H9 (cell line): ENCODE measurements around the gene IZUMO4. TPM values are rescaled to one million over a fixed set of nuclear protein-coding genes. Genes with fewer than 3 reads are reported as not detected.

Source experiments
- DNase-seq: peaks from one replicate; pipeline ENCODE4 v3.0.0-alpha.2; 2017
- H2AFZ ChIP-seq: one replicate; pipeline ENCODE4 v1.6.1; 2013; ENCODE audit warnings: mild to moderate bottlenecking, low read length, control low read depth, moderate library complexity
- H2AK5ac ChIP-seq: 2 replicates; pipeline ENCODE4 v1.6.1; 2013; ENCODE audit warnings: low read length, control low read depth, mixed read lengths; ENCODE audit not compliant: insufficient read length
- H2BK120ac ChIP-seq: one replicate; pipeline ENCODE4 v1.6.1; 2013; ENCODE audit warnings: low read depth, mild to moderate bottlenecking, low read length, control low read depth, inconsistent platforms; ENCODE audit not compliant: poor library complexity, severe bottlenecking
- H2BK12ac ChIP-seq: 2 replicates; pipeline ENCODE4 v1.6.1; 2013; ENCODE audit warnings: low read length, control low read depth, mixed read lengths, low read depth; ENCODE audit not compliant: insufficient read length
- H2BK15ac ChIP-seq: 2 replicates; pipeline ENCODE4 v1.6.1; 2013; ENCODE audit warnings: low read depth, low read length, control low read depth
- H2BK20ac ChIP-seq: one replicate; pipeline ENCODE4 v1.6.1; 2013; ENCODE audit warnings: low read depth, mild to moderate bottlenecking, low read length, control low read depth, inconsistent platforms; ENCODE audit not compliant: poor library complexity, severe bottlenecking
- H2BK5ac ChIP-seq: 2 replicates; pipeline ENCODE4 v1.6.1; 2013; ENCODE audit warnings: low read length, control low read depth, mixed read lengths; ENCODE audit not compliant: insufficient read length
- H3K14ac ChIP-seq: 2 replicates; pipeline ENCODE4 v1.6.1; 2013; ENCODE audit warnings: low read length, control low read depth; ENCODE audit not compliant: insufficient read depth
- H3K18ac ChIP-seq: 2 replicates; pipeline ENCODE4 v1.6.1; 2013; ENCODE audit warnings: low read depth, mild to moderate bottlenecking, mixed read lengths, low read length, control low read depth; ENCODE audit not compliant: insufficient read length
- H3K23ac ChIP-seq: 2 replicates; pipeline ENCODE4 v1.6.1; 2013; ENCODE audit warnings: low read length, control low read depth, mixed read lengths, low read depth; ENCODE audit not compliant: insufficient read length
- H3K23me2 ChIP-seq: 2 replicates; pipeline ENCODE4 v1.6.1; 2013; ENCODE audit warnings: low read depth, mild to moderate bottlenecking, mixed read lengths, low read length, control low read depth; ENCODE audit not compliant: insufficient read length, poor library complexity, severe bottlenecking
- H3K27ac ChIP-seq: 2 replicates; pipeline ENCODE4 v1.5.1; 2013; ENCODE audit warnings: low read length, control low read depth, mixed read lengths, low read depth; ENCODE audit not compliant: insufficient read length
- H3K27me3 ChIP-seq: 2 replicates; pipeline ENCODE4 v1.6.1; 2013; ENCODE audit warnings: low read length, control low read depth, inconsistent platforms; ENCODE audit not compliant: insufficient read depth
- H3K4ac ChIP-seq: 2 replicates; pipeline ENCODE4 v1.6.1; 2013; ENCODE audit warnings: low read depth, mild to moderate bottlenecking, control low read depth, inconsistent platforms, low read length, moderate library complexity
- H3K4me1 ChIP-seq: 2 replicates; pipeline ENCODE4 v1.6.1; 2013; ENCODE audit warnings: low read length, control low read depth, inconsistent platforms; ENCODE audit not compliant: insufficient read depth
- H3K4me2 ChIP-seq: 2 replicates; pipeline ENCODE4 v1.6.1; 2013; ENCODE audit warnings: low read length, control low read depth, mixed read lengths; ENCODE audit not compliant: insufficient read length, insufficient read depth
- H3K56ac ChIP-seq: 2 replicates; pipeline ENCODE4 v1.6.1; 2013; ENCODE audit warnings: low read depth, mild to moderate bottlenecking, mixed read lengths, low read length, control low read depth; ENCODE audit not compliant: insufficient read length
- H3K79me1 ChIP-seq: 2 replicates; pipeline ENCODE4 v1.6.1; 2013; ENCODE audit warnings: low read depth, mild to moderate bottlenecking, moderate library complexity, low read length, control low read depth, inconsistent platforms; ENCODE audit not compliant: insufficient read depth, poor library complexity, severe bottlenecking
- H3K79me2 ChIP-seq: 2 replicates; pipeline ENCODE4 v1.6.1; 2013; ENCODE audit warnings: low read length, control low read depth, inconsistent platforms; ENCODE audit not compliant: insufficient read depth
- H3K9ac ChIP-seq: 2 replicates; pipeline ENCODE4 v1.6.1; 2013; ENCODE audit warnings: low read length, control low read depth, mixed read lengths; ENCODE audit not compliant: insufficient read length; ENCODE audit errors: extremely low read depth
- H3K9me3 ChIP-seq: one replicate; pipeline ENCODE4 v1.6.1; 2013; ENCODE audit warnings: low read depth, low read length, inconsistent platforms; ENCODE audit not compliant: control insufficient read depth
- H3T11ph ChIP-seq: one replicate; pipeline ENCODE4 v1.6.1; 2013; ENCODE audit warnings: mild to moderate bottlenecking, low read length, control low read depth, inconsistent platforms
- H4K20me1 ChIP-seq: one replicate; pipeline ENCODE4 v1.6.1; 2013; ENCODE audit not compliant: control insufficient read depth, insufficient read length, insufficient read depth
- H4K5ac ChIP-seq: 2 replicates; pipeline ENCODE4 v1.6.1; 2013; ENCODE audit warnings: low read depth, mild to moderate bottlenecking, mixed read lengths, low read length, control low read depth; ENCODE audit not compliant: insufficient read length
- H4K8ac ChIP-seq: replicated peaks from 2 replicates; pipeline ENCODE4 v1.6.1; 2013; ENCODE audit warnings: low read length, control low read depth, mixed read lengths, low read depth; ENCODE audit not compliant: insufficient read length
- H4K91ac ChIP-seq: 2 replicates; pipeline ENCODE4 v1.6.1; 2013; ENCODE audit warnings: low read depth, mild to moderate bottlenecking, moderate library complexity, mixed read lengths, low read length, control low read depth; ENCODE audit not compliant: insufficient read length
- H3K27ac Mint-ChIP-seq, 3 experiments: 2 replicates in 2 of 3; 3 replicates in 1 of 3; pipeline ENCODE4 v1.8.0; 2020 to 2021; ENCODE audit warnings: mixed read lengths in 3 of 3, mild to moderate bottlenecking in 1 of 3, moderate library complexity in 1 of 3
- H3K27me3 Mint-ChIP-seq: 2 replicates; pipeline ENCODE4 v1.8.0; 2021; ENCODE audit warnings: low read depth, mild to moderate bottlenecking, moderate library complexity, mixed read lengths
- H3K36me3 Mint-ChIP-seq, 3 experiments: 2 replicates in 2 of 3; 3 replicates in 1 of 3; pipeline ENCODE4 v1.8.0; 2020 to 2021; ENCODE audit warnings: low read depth in 3 of 3, mixed read lengths in 3 of 3; ENCODE audit not compliant: insufficient read depth in 1 of 3
- H3K4me1 Mint-ChIP-seq, 2 experiments: 2 replicates each; pipeline ENCODE4 v1.8.0; 2020; ENCODE audit warnings: mixed read lengths in 2 of 2
- H3K4me3 Mint-ChIP-seq, 2 experiments: 2 replicates in 1 of 2; 3 replicates in 1 of 2; pipeline ENCODE4 v1.8.0; 2020 to 2021; ENCODE audit warnings: mild to moderate bottlenecking in 2 of 2, mixed read lengths in 2 of 2, moderate library complexity in 1 of 2
- H3K9me3 Mint-ChIP-seq, 2 experiments: 2 replicates in 1 of 2; 3 replicates in 1 of 2; pipeline ENCODE4 v1.8.0; 2020; ENCODE audit warnings: mild to moderate bottlenecking in 2 of 2, mixed read lengths in 2 of 2, moderate library complexity in 1 of 2
- WGBS: extraction: QIAGEN DNeasy Blood & Tissue Kit; methylation state at CpG from one replicate; pipeline ENCODE4 v1.1.7; 2013; ENCODE audit warnings: missing lambda C conversion rate, low lambda C conversion rate, mixed read lengths; ENCODE audit not compliant: insufficient read length; ENCODE audit errors: extremely low coverage; 5-methylcytosine and 5-hydroxymethylcytosine counted together
- total RNA-seq: library from RNA; stranded (reverse); gene quantifications from 2 replicates; pipeline ENCODE4 v1.2.1, GENCODE V29; 2021
- TF ChIP-seq, protein P1 (sequence below): fragments of 200-600 bp; sonication (generic); conservative IDR thresholded peaks from 3 replicates; pipeline ENCODE4 v1.8.0; 2021; ENCODE audit warnings: antibody characterized with exemption, mild to moderate bottlenecking

Gene IZUMO4
- total RNA-seq, 1 experiment from 2014 or later = 2.1 TPM

DNA sequence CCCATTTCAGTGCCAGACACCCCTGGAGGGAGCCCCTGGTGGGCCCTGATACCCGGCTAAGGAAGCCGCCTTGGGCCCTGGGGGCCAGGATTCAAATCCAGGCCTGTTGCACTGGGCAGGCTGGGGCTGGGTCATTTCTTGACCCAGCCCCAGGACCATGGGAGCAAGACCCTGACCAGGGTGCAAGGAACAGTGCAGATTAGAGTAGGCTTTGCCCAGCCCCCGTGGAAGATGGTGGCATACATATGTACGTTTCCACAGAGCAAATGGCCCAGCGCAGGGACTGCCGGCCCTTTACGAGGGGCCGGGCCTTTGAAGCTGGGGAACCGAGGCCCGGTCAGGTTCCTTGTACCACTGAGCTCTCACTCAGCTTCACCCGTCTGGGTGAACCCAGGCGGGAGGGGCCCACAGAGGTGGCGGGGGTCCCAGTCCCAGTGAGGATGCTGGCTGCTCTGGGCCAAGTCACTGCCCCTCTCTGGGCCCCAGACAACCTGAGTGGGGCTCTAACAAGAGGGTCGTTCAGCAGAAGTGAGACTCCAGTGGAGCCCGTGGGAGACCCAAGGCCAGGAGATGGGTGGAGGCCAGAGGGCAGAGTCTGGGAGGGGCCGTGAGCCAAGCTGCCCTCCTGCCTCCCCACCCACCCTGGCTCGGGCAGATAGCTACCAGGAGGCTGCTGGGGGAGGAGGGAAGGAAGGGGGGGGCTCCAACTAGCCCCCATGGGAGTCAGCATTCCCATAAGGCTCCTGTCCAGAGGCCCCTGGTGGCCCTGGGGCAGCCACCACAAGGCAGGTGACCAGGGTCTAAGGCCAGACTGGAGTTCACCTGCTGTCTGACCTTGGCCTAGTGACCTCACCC lies 48.4 kb upstream of the IZUMO4 start:
- no peak overlapping the region for H2BK120ac ChIP-seq
- no peak overlapping the region for H3K4me2 ChIP-seq
- Mint-ChIP-seq H3K4me3 (0 out of 5 replicates have a peak overlapping the region, but pooled peaks of 1 of the 2 experiments have one; percentile 72), H3K27ac (no peak overlapping the region), H3K27me3 (no peaks in the 10 kb centered on the region), H3K4me1 (peaks cover 6 to 8% of the 10 kb centered on the region in 2 experiments), H3K9me3 (no peaks in the 10 kb centered on the region), H3K36me3 (peaks cover 3 to 7% (median 7%) of the 10 kb centered on the region in 3 experiments; a peak in 5 of 7 replicates)
- H2BK15ac ChIP-seq = no peak overlapping the region
- H2AFZ ChIP-seq = no peak overlapping the region
- peaks cover 3% of the 10 kb centered on the region for H3K79me1 ChIP-seq
- no peaks in the 10 kb centered on the region for H3K9me3 ChIP-seq
- H3K23me2 ChIP-seq = peaks cover 9% of the 10 kb centered on the region
- H3K4me1 ChIP-seq = no peaks in the 10 kb centered on the region
- TF ChIP-seq, protein P1, sequence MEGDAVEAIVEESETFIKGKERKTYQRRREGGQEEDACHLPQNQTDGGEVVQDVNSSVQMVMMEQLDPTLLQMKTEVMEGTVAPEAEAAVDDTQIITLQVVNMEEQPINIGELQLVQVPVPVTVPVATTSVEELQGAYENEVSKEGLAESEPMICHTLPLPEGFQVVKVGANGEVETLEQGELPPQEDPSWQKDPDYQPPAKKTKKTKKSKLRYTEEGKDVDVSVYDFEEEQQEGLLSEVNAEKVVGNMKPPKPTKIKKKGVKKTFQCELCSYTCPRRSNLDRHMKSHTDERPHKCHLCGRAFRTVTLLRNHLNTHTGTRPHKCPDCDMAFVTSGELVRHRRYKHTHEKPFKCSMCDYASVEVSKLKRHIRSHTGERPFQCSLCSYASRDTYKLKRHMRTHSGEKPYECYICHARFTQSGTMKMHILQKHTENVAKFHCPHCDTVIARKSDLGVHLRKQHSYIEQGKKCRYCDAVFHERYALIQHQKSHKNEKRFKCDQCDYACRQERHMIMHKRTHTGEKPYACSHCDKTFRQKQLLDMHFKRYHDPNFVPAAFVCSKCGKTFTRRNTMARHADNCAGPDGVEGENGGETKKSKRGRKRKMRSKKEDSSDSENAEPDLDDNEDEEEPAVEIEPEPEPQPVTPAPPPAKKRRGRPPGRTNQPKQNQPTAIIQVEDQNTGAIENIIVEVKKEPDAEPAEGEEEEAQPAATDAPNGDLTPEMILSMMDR = no peak
- H3K27ac ChIP-seq = no peak overlapping the region
- no peak overlapping the region for H3K9ac ChIP-seq
- H3K56ac ChIP-seq = no peak overlapping the region
- H2AK5ac ChIP-seq = no peak overlapping the region
- H2BK12ac ChIP-seq = no peak overlapping the region
- no peak overlapping the region for H3K23ac ChIP-seq
- H4K8ac ChIP-seq = no peak overlapping the region
- H3K14ac ChIP-seq = no peak overlapping the region
- no peak overlapping the region for H4K91ac ChIP-seq
- H3K18ac ChIP-seq = no peak overlapping the region
- no peak overlapping the region for H2BK20ac ChIP-seq
- H4K5ac ChIP-seq = no peak overlapping the region
- H3K4ac ChIP-seq = no peak overlapping the region
- H3K79me2 ChIP-seq = peaks cover 11% of the 10 kb centered on the region; the same call in 1 of the 2 replicates
- WGBS = no CpG with 5 or more reads among the region's 17 CpGs
- H2BK5ac ChIP-seq = no peak overlapping the region
- H4K20me1 ChIP-seq = peaks cover 2% of the 10 kb centered on the region
- no peaks in the 10 kb centered on the region for H3K27me3 ChIP-seq
- no peak overlapping the region for H3T11ph ChIP-seq
- peak; percentile 22 for DNase-seq
